ENCODE results near the gene ZNF442.
"Not testable (repeated sequence)": the region's sequence is repeated elsewhere in the genome, so short reads cannot be mapped to it uniquely, and the experiment has no call there.

The ZNF442 gene

DNA sequence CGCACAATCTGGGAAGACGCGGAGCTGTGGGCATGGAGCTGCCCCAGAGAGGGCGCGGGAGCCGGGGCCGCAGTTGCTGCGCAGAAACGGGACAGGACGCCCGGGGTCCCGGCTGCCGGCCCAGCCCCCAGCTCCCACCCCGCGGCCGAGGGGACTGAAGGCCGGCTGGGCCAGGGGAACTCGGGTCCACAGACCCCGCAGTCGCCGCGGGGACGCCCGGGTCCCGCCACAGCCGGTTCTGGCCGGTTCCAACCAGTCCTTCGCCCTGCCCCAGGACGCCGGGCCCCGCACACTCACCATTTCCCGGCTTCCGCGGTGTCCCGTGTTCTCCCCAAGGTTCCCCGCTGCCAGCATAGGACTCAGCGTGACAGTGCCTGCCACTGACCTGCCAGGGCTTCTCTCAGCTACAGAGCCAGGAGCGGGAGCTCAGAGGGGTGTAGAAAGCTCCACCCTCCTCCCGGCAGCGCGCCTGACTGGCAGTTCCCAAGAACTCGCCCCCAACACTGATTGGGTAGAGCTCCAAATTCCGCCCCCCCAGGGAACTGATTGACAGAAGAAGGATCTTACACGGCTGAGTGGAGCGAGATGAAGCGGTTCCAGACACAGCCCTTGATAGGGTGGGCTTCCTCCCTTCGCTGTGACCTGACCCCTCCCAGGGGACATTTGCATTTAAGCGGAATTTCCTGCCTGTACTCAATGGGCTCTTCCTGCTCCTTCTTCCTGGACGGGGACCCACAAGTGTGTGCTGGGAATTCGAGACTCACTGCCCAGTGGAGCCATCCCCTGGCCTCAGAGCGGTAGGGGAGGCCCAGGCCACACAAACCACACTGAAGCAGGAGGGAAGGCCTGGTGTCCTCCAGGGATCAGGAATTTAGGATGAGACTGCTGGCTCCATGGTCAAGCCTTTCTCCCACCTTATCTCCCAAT lies at the start of gene ZNF442:
TSS of gene ZNF442 (minus strand) at position 448 of the 927 bp plus-strand sequence. CDS start 2,052 bp downstream, outside the sequence.
- peak; percentile 67 for DNase-seq

DNA sequence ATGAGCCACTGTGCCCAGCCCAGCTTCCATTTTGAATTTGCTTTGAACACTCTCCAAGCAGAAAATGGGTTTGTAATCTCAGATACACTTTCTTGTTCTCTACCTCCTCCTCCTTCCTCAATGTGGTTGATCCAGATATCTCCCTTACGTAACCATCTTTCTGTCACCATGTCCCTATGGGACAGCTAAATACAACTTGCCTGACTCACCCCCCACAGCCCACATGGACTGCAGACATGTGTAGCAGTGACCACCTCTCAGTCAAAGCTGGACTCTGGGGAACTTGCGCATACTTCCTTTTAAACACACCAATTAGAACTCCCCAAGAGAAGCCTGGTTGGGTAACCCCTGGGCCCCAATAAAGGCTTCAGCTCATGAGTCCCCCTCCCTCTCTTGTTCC lies 46.4 kb upstream of the ZNF442 start:
- DNase-seq, result no peak

DNA sequence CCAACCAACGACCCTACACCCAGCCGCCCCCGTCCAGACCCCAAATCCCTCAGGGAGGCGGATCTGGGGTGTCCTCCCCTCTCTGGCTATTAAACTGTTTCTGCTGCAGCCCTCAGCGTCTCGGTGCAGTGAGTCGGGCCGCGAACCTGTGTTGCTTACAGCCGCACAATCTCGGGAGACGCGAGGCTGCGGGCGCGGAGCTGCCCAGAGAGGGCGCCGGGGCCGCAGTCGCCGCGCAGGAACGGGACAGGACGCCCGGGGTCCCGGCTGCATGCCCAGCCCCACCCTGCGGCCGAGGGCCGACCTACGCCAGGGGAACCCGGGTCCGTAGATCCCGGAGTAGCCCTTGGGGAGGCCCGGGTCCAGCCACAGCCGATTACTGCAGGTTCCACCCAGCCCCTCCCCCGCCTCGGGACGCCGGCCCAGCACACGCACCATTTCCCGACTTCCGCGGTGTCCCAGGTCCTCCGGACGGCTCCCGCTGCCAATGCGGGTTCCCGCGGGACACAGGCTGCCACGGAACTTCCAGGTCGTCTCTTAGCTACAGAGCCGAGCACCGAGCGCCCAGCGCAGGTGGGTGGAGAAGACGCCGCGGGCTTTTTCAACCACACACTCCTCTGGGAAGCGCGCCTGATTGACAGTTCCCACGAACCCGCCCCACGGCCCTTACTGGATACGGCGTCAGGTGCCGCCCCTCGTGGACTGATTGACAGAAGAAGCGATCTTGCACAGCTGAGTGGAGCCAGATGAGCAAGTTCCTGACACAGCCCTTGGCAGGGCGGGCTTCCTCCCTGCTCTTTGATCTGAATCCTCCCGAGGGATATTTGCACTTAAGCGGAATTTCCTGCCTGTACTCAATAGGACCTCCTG lies 35.4 kb upstream of the ZNF442 start, which contains the start of gene ZNF799:
TSS of gene ZNF799 (minus strand) at position 639 of the 870 bp plus-strand sequence. CDS start at position 438, 201 bp downstream.
- DNase-seq, result peak; percentile 96

DNA sequence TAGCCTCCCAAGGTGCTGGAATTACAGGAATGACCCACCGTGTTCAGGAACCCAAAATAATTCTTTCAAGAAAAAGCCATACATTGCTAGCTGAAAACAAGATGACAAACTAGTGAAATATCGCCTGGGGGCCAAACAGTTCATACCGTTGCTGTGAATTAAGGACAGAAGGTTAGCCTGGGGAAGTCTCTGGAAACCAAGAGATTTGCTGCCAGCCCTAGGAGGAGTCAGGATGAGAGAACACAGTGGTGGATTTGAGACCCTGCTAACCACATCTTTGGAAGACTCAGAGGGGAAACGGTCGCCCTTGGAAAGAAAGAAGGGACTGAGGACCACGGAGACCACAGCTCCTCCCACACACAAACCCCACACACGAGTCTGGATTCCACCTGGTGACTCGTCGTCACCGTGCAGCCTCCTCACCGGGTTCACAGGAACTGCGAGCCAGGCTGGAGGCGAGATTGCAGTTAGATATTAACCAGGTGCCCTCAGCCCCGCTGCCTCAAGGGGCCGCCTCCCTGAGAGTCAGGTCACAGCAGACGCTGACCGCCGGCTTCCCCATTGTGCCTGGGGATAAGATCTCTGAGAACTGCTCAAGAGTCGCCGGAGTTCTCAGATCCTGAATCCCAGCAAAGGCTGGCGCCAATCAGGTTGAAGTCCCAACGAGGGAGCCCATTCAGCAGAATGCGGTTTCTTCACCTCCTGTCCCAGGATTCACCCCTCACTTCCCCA lies 34.6 kb upstream of the ZNF442 start:
- DNase-seq, result not testable (repeated sequence)

DNA sequence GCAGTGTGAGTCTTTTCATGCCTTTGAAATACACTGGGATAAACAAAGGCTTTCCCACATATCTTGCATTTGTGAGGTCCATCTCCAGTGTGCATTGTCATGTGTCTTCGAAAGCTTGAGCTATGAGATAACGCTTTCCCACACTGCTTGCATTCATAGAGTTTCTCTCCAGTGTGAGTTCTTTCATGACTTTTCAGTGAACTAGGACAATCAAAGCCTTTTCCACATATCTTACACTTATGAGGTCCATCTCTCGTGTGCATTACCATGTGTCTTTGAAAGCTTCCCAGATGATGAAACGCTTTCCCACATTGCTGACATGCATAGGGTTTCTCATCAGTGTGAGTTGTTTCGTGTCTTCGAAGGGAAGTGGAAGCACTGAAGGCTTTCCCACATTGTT lies 25.7 kb upstream of the ZNF442 start:
- not testable (repeated sequence) for DNase-seq

DNA sequence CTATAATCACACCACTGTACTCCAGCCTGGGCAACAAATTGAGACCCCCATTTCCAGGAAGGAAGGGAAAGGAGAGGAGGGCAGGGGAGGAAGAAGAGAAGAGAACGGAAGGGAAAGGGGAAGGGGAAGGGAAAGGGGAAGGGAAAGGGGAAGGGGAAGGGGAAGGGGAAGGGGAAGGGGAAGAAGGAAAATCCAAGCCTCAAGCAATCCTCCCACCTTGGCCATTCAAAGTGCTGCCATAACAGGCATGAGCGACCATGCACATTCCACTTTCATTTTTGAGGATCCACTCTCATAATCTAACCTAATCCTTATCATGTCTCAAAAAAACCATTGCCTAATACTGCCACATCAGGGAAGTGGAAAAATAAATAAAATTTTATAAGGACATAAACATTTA lies 20.9 kb upstream of the ZNF442 start:
- DNase-seq, result not testable (repeated sequence)

DNA sequence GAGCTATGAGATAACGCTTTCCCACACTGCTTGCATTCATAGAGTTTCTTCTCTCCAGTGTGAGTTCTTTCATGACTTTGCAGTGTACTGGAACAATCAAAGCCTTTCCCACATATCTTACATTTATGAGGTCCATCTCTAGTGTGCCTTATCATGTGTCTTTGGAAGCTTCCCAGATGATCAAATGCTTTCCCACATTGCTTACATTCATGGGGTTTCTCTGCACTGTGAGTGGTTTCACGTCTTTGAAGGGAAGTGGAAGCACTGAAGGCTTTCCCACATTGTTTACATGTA lies 14.9 kb upstream of the ZNF442 start:
- DNase-seq, result no peak

DNA sequence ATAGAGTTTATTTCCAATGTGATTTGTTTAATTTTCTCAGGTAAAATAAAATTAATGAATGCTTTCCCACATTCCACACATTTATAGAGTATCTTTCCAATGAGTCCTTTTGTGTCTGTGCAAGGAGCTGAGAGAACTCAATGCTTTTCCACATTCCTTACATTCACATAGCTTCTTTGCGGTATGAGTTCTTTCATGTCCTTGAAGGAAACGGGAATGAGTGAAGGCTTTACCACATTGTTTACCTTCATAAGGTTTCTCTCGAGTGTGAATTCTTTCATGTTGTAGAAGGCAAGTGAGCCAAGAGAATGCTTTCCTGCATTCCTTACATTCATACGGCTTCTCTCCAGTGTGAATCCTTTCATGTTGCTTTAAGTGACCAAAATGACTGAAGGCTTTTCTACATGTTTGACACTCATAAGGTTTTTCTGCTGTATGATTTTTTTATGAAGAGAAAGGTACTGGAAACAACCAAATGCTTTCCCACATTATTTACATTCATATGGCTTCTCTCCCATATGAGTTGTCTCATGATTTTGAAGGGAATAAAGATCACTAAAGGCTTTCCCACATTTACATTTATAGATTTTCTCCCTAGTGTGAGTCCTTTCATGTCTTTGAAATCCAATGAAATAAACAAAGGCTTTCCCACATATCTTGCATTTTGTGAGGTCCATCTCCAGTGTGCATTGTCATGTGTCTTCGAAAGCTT lies 14.4 kb upstream of the ZNF442 start:
- DNase-seq, result no peak

DNA sequence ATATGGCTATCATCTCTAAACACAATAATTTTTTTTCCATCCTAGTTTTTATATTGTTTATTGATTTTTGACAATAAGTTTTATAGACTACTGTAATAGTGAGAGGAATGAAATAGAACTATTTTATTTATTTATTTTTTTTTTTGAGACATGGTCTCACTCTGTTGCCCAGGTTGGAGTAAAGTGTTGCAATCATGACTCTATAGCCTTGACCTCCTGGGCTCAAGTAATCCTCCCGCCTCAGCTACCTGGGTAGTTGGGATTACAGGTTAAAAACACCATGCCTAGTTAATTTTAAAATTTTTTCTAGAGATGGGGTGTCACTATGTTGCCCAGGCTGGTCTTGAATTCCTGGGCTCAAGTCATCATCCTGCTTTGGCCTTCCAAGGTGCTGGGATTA lies 8.5 kb upstream of the ZNF442 start:
- DNase-seq, result no peak

DNA sequence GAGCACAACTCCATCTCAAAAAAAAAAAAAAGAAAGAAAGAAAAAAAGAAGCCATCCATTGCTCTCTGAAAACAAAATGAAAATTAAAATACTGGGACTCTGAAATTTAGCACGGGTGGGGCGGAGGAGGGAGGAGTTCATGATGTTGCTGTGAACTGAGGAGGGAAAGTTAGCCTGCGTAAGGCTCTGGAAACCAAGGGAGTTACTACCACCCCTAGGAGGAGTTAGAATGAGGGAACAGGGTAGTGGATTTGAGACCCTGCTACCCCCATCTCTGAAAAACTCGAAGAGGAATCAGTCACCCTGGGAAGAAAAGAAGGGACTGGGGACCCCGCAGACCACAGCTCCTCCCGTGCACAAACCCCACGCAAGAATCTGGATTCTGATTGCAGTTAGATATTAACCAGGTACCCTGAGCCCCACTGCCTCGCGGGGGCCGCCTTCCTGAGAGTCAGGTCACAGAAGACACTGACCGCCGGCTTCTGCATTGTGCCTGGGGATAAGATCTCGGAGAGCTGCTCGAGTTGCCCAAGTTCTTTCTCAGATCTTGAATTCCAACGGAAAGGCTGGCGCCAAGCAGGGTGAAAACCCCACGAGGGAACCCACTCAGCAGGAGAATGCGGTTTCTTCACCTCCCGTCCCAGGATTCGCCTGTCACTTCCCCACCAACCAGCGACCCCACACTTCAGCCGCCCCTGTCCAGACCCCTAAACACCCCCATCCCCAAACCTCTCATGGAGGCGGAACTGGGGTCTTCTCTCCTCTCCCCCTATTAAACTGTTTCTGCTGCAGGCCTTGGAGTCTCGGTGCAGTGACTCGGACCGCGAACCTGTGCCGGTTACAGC lies 870 bp downstream of the ZNF442 start:
- DNase-seq, result no peak

DNA sequence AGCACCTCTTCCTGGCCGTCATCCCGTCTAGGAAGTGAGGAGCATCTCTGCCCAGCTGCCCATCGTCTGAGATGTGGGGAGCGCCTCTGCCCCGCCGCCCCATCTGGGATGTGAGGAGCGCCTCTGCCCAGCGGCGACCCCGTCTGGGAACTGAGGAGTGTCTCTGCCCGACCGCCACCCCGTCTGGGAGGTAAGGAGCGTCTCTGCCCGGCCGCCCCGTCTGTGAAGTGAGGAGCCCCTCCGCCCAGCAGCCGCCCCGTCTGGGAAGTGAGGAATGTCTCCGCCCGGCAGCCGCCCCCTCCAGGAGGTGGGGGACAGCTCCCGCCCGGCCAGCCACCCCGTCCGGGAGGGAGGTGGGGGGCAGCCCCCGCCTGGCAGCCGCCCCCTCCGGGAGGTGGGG lies 3.2 kb downstream of the ZNF442 start:
- DNase-seq, result not testable (repeated sequence)

DNA sequence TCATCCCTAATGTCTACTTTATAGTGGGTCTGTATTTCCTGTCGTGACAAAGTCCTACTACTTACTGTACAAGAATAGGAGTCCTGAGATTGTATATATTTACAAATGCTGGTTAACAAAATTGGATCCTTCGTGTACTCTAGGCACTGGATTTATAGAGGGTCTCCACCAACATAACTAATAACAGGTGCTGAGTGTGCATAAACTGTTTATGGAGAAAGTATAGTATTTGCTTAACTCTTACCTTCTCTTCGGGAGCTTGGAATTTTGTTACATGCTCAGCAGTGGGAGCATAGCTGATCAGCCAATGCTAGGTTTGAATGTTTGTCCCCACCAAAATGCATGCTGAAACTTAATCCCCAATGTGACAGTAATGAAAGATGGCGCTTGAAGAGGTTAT lies 12.1 kb downstream of the ZNF442 start:
- DNase-seq, result no peak

DNA sequence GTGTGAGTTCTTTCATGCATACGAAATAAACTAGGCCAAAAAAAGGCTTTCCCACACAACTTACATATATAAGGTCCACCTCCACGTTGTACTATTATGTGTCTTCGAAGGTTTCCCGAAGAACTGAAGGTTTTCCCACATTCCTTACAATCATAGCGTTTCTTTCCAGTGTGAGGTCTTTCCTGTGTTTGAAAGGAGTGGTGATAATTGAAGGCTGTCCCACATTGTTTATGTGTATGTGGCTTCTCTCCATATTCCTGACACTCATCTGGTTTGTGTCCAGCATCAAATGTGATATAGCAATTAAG lies 14.6 kb downstream of the ZNF442 start:
- DNase-seq, result no peak

DNA sequence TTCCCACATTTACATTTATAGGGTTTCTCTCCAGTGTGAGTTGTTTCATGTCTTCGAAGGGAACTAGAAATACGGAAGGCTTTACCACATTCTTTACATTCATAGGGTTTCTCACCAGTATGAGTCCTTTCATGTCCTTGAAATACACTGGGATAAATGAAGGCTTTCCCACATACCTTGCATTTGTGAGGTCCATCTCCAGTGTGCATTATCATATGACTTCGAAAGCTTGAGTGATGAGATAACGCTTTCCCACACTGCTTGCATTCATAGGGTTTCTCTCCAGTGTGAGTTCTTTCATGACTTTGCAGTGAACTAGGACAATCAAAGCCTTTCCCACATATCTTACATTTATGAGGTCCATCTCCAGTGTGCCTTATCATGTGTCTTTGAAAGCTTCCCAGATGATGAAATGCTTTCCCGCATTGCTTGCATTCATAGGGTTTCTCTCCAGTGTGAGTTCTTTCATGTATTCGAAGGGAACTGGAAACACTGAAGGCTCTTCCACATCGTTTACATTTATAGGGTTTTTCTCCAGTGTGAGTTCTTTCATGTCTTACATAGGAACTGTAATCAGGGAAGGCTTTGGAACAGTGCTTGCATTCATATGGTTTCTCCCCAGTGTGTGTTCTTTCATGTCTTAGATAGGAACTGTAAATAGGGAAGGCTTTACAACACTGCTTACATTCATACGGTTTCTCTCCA lies 15.1 kb downstream of the ZNF442 start:
- no peak for DNase-seq

DNA sequence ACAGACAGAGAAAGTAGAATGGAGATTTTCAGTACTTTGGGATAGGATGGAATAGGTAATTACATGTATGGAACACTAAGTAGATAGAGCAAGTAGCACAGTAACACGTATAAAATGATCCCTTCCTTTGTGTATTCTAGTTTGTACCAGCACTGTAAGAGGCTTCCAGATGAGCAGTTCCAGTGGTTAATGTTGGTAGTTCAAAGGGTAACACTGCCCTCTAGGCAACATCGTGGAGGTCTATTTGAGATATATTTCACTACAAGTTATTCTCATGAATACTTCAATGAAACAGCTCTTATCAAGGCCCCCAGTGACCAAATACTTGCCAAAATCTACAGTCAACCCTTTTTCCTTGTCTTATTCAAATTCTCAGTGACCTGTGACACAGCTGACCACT lies 18.6 kb downstream of the ZNF442 start:
- DNase-seq, result no peak

DNA sequence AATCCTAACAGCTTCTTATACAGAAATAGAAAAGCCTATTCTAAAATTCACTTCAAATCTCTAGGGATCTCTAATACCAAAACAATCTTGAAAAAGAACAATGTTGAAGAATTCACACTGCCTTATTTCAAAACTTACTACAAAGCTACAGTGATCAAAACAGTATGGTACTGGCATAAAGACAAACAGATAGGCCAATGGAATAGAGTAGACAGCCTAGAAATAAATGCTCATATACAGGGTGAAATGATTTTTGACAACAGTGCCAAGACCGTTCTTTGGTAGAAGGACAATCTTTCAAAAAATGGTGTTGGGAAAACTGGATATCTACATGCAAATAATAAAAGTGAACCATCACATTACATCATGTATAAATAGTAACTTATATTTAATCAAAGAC lies 20.3 kb downstream of the ZNF442 start:
- DNase-seq, result no peak

DNA sequence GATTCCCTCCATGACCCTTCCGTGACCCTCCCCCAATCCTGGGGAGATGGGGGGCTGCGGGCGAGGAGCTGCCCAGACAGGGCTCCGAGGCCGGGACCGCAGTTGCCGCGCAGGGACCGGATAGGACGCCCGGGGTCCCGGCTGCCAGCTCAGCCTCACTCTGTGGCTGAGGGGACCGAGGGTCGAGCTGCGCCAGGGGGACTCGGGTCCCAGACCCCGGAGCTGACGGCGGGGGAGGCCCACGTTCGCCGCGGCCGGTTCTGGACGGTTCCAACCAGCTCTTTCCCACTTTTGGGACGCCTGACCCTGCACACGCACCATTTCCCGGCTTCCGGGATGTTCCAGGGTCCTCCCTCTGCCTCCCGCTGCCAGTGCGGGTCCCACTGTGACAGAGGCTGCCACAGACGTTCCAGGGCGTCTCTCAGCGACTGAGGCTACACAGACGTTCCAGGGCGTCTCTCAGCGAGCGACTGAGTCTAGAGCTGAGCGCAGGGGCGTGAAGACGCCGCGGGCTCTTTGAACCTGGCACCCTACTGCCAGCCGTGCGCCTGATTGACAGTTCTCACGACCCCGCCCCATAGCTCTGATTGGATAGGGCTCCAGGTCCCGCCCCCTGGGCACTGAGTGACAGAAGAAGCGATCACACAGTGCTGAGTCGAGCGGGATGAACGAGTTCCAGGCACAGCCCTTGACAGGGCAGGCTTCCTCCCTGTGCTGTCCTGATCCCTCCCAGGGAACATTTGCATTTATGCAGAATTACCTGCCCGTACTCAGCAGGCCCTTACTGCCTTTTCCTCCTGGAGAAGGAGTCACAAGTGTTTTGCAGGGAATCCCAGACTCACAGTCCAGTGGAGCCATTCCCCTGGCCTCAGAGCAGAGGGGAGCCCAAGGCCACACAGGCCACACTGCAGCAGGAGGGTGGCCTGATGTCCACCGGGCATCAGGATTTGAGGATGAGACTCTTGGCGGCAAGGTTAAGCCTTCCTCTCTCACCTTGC lies 32.0 kb downstream of the ZNF442 start, which contains the start of gene ZNF563:
TSS of gene ZNF563 (minus strand) at position 472 of the 998 bp plus-strand sequence. CDS start at position 321, 151 bp downstream.
- DNase-seq, result peak; percentile 84

DNA sequence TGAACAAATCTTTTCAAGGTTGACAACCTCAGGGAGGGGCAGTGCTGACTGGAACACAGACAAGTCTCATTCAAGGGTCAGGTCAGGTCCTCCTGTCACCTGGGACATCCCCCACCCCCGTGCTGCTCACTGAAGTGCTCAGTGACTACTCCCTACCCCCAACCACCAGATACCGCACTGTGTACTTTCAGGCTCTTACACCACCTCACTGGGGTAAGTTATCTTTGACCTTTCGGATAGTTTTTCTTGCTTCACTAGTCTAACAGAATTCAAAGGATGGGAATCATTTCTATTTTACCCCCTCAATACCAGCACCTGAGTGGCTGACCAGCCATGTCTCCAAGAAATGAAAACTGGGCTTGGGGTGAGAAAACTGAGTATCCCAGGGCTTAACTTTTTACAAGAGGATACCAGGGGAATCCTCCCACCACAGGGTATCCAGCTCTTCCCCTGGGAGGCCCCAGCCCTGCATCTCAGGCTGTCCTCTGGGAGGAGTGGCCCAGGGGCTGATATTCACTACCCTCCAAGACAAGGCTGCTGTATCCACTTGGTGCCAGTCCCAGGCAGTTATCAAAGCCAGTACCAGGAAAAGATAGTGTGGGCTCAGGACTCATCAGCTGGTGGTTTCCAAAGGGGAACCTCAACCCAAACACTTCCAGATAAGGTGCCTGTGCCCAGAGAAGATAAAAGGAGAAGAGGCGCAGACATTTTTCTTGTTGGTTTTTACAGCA lies 34.1 kb downstream of the ZNF442 start:
- DNase-seq, result no peak

DNA sequence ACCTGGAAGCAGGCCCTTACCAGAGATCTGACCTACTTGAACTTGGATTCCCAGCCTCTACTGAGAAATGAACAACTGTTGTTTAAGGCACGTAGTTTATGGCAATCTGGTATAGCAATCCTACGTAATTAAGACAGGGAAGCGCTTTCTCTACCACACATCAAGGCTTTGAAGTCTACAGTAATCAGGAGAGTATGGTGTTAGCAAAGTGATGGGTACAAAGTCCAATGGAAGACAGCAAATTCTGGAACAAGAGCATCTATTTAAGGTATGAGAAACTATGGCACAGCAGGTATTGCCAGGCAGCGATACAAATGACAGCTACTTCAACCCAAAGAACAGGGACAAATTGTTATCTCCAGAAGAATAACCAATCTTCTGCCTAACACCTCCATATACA lies 35.1 kb downstream of the ZNF442 start:
- no peak for DNase-seq
